ENCODE results near the gene SAMD14.

The SAMD14 gene

GRCh38 chr17:50148226-50149090, 18.5 kb upstream of the SAMD14 start:
- DNase-seq (ENCODE audit: low read depth): no peak

- DNase-seq (ENCODE audit: low read depth): no peak
These were observed 17.9 kb upstream of the SAMD14 start for GRCh38 chr17:50147841-50148225.

GRCh38 chr17:50146927-50147665, 17.1 kb upstream of the SAMD14 start:
- no peak for DNase-seq (ENCODE audit: low read depth)

- no peak for DNase-seq (ENCODE audit: low read depth)
These were observed 16.4 kb upstream of the SAMD14 start for GRCh38 chr17:50146230-50146926.

- DNase-seq (ENCODE audit: low read depth): no peak
These were observed 15.7 kb upstream of the SAMD14 start for GRCh38 chr17:50145532-50146229.

- DNase-seq (ENCODE audit: low read depth): no peak
These were observed 15.0 kb upstream of the SAMD14 start for GRCh38 chr17:50144845-50145531.

- DNase-seq (ENCODE audit: low read depth): no peak
These were observed 14.4 kb upstream of the SAMD14 start for GRCh38 chr17:50144355-50144754.

GRCh38 chr17:50143461-50144176, 13.7 kb upstream of the SAMD14 start:
- no peak for DNase-seq (ENCODE audit: low read depth)

- DNase-seq (ENCODE audit: low read depth): no peak
These were observed 11.8 kb upstream of the SAMD14 start for GRCh38 chr17:50141745-50142110.

- no peak for DNase-seq (ENCODE audit: low read depth)
These were observed 11.2 kb upstream of the SAMD14 start for GRCh38 chr17:50141026-50141744.

- DNase-seq (ENCODE audit: low read depth): peak; percentile 69
These were observed 10.3 kb upstream of the SAMD14 start for GRCh38 chr17:50139950-50140885.

- DNase-seq (ENCODE audit: low read depth): no peak
These were observed 9.3 kb upstream of the SAMD14 start for GRCh38 chr17:50139185-50139783.

- DNase-seq (ENCODE audit: low read depth): no peak
These were observed 7.1 kb upstream of the SAMD14 start for GRCh38 chr17:50137042-50137441.

GRCh38 chr17:50136096-50136687, 6.2 kb upstream of the SAMD14 start:
- no peak for DNase-seq (ENCODE audit: low read depth)

GRCh38 chr17:50135316-50136095, 5.5 kb upstream of the SAMD14 start:
- DNase-seq (ENCODE audit: low read depth): no peak

GRCh38 chr17:50134206-50135110, 4.5 kb upstream of the SAMD14 start:
- no peak for DNase-seq (ENCODE audit: low read depth)

GRCh38 chr17:50133769-50134099, 3.8 kb upstream of the SAMD14 start:
- DNase-seq (ENCODE audit: low read depth): no peak

Measured in fibroblast of the conjunctiva (primary cell).